IMR-90 (cell line): ENCODE data around the gene APCDD1L. TPM values are rescaled to one million over a fixed set of nuclear protein-coding genes. Genes with fewer than 3 reads are reported as not detected.

Experiments used
- ATAC-seq: fragments of 200-7000 bp; cut with Tn5 transposase; 2 replicates; pipeline ENCODE4 v1.9.1; 2020; ENCODE audit warnings: low read depth, mild to moderate bottlenecking, moderate library complexity
- BruUV-seq: library from RNA; stranded (reverse); fragments of 400-500 nt; replicated peaks from 2 replicates; lab custom pipeline; 2021; lab: Mats Ljungman, UMichigan
- CTCF ChIA-PET: fragments of 300-600 bp; formaldehyde crosslinking; extraction: SDS; loops from one replicate; lab custom pipeline; 2021; ENCODE audit warnings: antibody characterized with exemption; lab: Yijun Ruan, JAX
- POLR2A ChIA-PET: fragments of 300-600 bp; sonication (Branson Sonifier 250); formaldehyde crosslinking; loops from one replicate; lab custom pipeline; 2022; ENCODE audit warnings: antibody characterized with exemption; ENCODE audit not compliant: unreplicated experiment; lab: Charles Lee
- DNase-seq: peaks from one replicate; pipeline ENCODE4 v3.0.0; 2013
- H2AFZ ChIP-seq: replicated peaks from 2 replicates; pipeline ENCODE3; 2013; ENCODE audit warnings: low read length, mild to moderate bottlenecking; ENCODE audit not compliant: poor library complexity
- H2AK5ac ChIP-seq: 2 replicates; pipeline ENCODE4 v1.6.1; 2013; ENCODE audit warnings: low read depth, low read length, inconsistent platforms
- H2AK9ac ChIP-seq: replicated peaks from 2 replicates; pipeline ENCODE3; 2013; ENCODE audit warnings: mild to moderate bottlenecking, low read depth, low read length, moderate library complexity; ENCODE audit not compliant: poor library complexity
- H2BK120ac ChIP-seq: 2 replicates; pipeline ENCODE4 v1.6.1; 2013; ENCODE audit warnings: low read depth, low read length, inconsistent platforms
- H2BK15ac ChIP-seq: 3 replicates; pipeline ENCODE4 v1.6.1; 2013; ENCODE audit warnings: low read depth, low read length, inconsistent platforms
- H2BK20ac ChIP-seq: 2 replicates; pipeline ENCODE4 v1.6.1; 2013; ENCODE audit warnings: low read depth, mild to moderate bottlenecking, inconsistent platforms, low read length, moderate library complexity
- H2BK5ac ChIP-seq: 2 replicates; pipeline ENCODE4 v1.6.1; 2013; ENCODE audit warnings: mild to moderate bottlenecking, low read depth, low read length, inconsistent platforms; ENCODE audit not compliant: poor library complexity, severe bottlenecking
- H3K14ac ChIP-seq: replicated peaks from 2 replicates; pipeline ENCODE4 v1.6.1; 2013; ENCODE audit warnings: low read depth, low read length, inconsistent platforms
- H3K18ac ChIP-seq: 2 replicates; pipeline ENCODE4 v1.6.1; 2013; ENCODE audit warnings: low read depth, low read length, control low read depth
- H3K23ac ChIP-seq: 2 replicates; pipeline ENCODE4 v1.6.1; 2013; ENCODE audit warnings: low read depth, low read length, inconsistent platforms
- H3K27ac ChIP-seq: 2 replicates; pipeline ENCODE4 v1.5.1; 2013; ENCODE audit warnings: mild to moderate bottlenecking, control low read depth, low read length; ENCODE audit not compliant: insufficient read depth
- H3K27me3 ChIP-seq: 2 replicates; pipeline ENCODE4 v1.6.1; 2013; ENCODE audit warnings: low read length; ENCODE audit not compliant: control insufficient read depth, insufficient read depth
- H3K36me3 ChIP-seq: 2 replicates; pipeline ENCODE4 v1.6.1; 2013; ENCODE audit warnings: low read length, mixed read lengths; ENCODE audit not compliant: control insufficient read depth, insufficient read depth
- H3K4ac ChIP-seq: 2 replicates; pipeline ENCODE4 v1.6.1; 2013; ENCODE audit warnings: low read depth, low read length, inconsistent platforms
- H3K4me1 ChIP-seq: 2 replicates; pipeline ENCODE4 v1.6.1; 2013; ENCODE audit warnings: low read length, mixed read lengths; ENCODE audit not compliant: control insufficient read depth, insufficient read depth
- H3K4me2 ChIP-seq: 2 replicates; pipeline ENCODE4 v1.6.1; 2013; ENCODE audit warnings: low read depth, mild to moderate bottlenecking, control low read depth, low read length, moderate library complexity
- H3K4me3 ChIP-seq: 2 replicates; pipeline ENCODE4 v1.5.1; 2013; ENCODE audit warnings: low read depth, mild to moderate bottlenecking, control low read depth, low read length, moderate library complexity; ENCODE audit not compliant: insufficient read depth
- H3K56ac ChIP-seq: 2 replicates; pipeline ENCODE4 v1.6.1; 2013; ENCODE audit warnings: low read length, inconsistent platforms; ENCODE audit not compliant: insufficient read depth; ENCODE audit errors: extremely low read depth
- H3K79me1 ChIP-seq, 2 experiments: 2 replicates each; pipeline ENCODE4 v1.6.1; 2013; ENCODE audit warnings: low read length in 2 of 2, inconsistent platforms in 1 of 2, low read depth in 1 of 2
- H3K9ac ChIP-seq: 2 replicates; pipeline ENCODE4 v1.6.1; 2013; ENCODE audit warnings: low read depth, low read length, control low read depth
- H3K9me1 ChIP-seq: 2 replicates; pipeline ENCODE4 v1.6.1; 2013; ENCODE audit warnings: low read length, inconsistent platforms; ENCODE audit not compliant: insufficient read depth
- H3K9me3 ChIP-seq: 2 replicates; pipeline ENCODE4 v1.6.1; 2013; ENCODE audit warnings: low read length; ENCODE audit not compliant: control insufficient read depth, insufficient read depth
- H4K20me1 ChIP-seq: 2 replicates; pipeline ENCODE4 v1.6.1; 2013; ENCODE audit warnings: low read length, inconsistent platforms; ENCODE audit not compliant: insufficient read depth
- H4K5ac ChIP-seq: 2 replicates; pipeline ENCODE4 v1.6.1; 2013; ENCODE audit warnings: mild to moderate bottlenecking, low read depth, low read length, control low read depth
- H4K8ac ChIP-seq, 2 experiments: 2 replicates each; pipeline ENCODE4 v1.6.1; 2013; ENCODE audit warnings: low read depth in 2 of 2, low read length in 2 of 2, control low read depth in 1 of 2, inconsistent platforms in 1 of 2
- H4K91ac ChIP-seq: 2 replicates; pipeline ENCODE4 v1.6.1; 2013; ENCODE audit warnings: low read depth, low read length, inconsistent platforms; ENCODE audit not compliant: insufficient read depth
- CEBPB ChIP-seq: IDR thresholded peaks from 2 replicates; pipeline ENCODE4 v1.6.1; 2012; ENCODE audit warnings: low read depth, low read length, improper control_type of control experiment
- CHD1 ChIP-seq: IDR thresholded peaks from 2 replicates; pipeline ENCODE4 v1.6.1; 2012; ENCODE audit warnings: low read depth, low read length, improper control_type of control experiment
- FOS ChIP-seq: fragments of 150-350 bp; IDR thresholded peaks from 2 replicates; pipeline ENCODE4 v1.6.1; 2016; ENCODE audit warnings: low read depth, low read length
- MAFK ChIP-seq: IDR thresholded peaks from 2 replicates; pipeline ENCODE4 v1.6.1; 2012; ENCODE audit warnings: low read depth, low read length, improper control_type of control experiment
- MXI1 ChIP-seq: IDR thresholded peaks from 2 replicates; pipeline ENCODE4 v1.6.1; 2012; ENCODE audit warnings: low read depth, mild to moderate bottlenecking, low read length, moderate library complexity, borderline replicate concordance
- POLR2A ChIP-seq: IDR thresholded peaks from 2 replicates; pipeline ENCODE4 v1.6.1; 2012; ENCODE audit warnings: mild to moderate bottlenecking, low read depth, low read length
- RAD21 ChIP-seq: IDR thresholded peaks from 2 replicates; pipeline ENCODE4 v1.6.1; 2012; ENCODE audit warnings: low read length, improper control_type of control experiment
- RCOR1 ChIP-seq: IDR thresholded peaks from 2 replicates; pipeline ENCODE4 v1.6.1; 2012; ENCODE audit warnings: mild to moderate bottlenecking, low read length, improper control_type of control experiment; ENCODE audit not compliant: insufficient replicate concordance
- SMC3 ChIP-seq: fragments of 150-350 bp; IDR thresholded peaks from 2 replicates; pipeline ENCODE4 v1.6.1; 2016; ENCODE audit warnings: low read depth, mild to moderate bottlenecking, antibody characterized with exemption, low read length, moderate library complexity
- WGBS, 2 experiments: methylation state at CpG; one replicate each; pipeline versions ENCODE4 v1.1.5 to v1.1.7; 2013; ENCODE audit warnings: missing lambda C conversion rate in 2 of 2; ENCODE audit not compliant: insufficient read length in 1 of 2; ENCODE audit errors: extremely low coverage in 2 of 2; 5-methylcytosine and 5-hydroxymethylcytosine counted together
- dilution Hi-C: fragments of 300-500 bp; cut with HindIII; formaldehyde crosslinking; loops from one replicate; pipeline ENCODE4 v1.14.3; 2018; ENCODE audit warnings: low sequenced_read_pairs; ENCODE audit not compliant: unreplicated experiment
- in situ Hi-C: fragments of 300-500 bp; cut with MboI; formaldehyde crosslinking; loops from 3 replicates; pipeline ENCODE4 v1.14.3; 2019; ENCODE audit warnings: low sequenced_read_pairs, inconsistent platforms, mixed read lengths
- intact Hi-C: fragments of 100-400 bp; cut with micrococcal nuclease; formaldehyde crosslinking; loops from 2 replicates; pipeline ENCODE4 v1.10.0; 2022
- polyA plus RNA-seq, 3 experiments: library from polyadenylated mRNA; depleted of rRNA; stranded (reverse); fragments of >200 nt; gene quantifications; 2 replicates each; pipeline ENCODE4 v1.2.3, GENCODE V29; 2012; ENCODE audit warnings: low replicate concordance in 1 of 3
- total RNA-seq: library from RNA; depleted of rRNA; stranded (reverse); fragments of >200 nt; gene quantifications from 2 replicates; pipeline ENCODE4 v1.2.3, GENCODE V29; 2012
- TF ChIP-seq, protein P1 (sequence below): fragments of 150-350 bp; IDR thresholded peaks from 2 replicates; pipeline ENCODE4 v1.6.1; 2016; ENCODE audit warnings: low read depth, mild to moderate bottlenecking, low read length, moderate library complexity, borderline replicate concordance
- TF ChIP-seq, protein P2 (sequence below): conservative IDR thresholded peaks from 2 replicates; pipeline ENCODE4 v1.5.1; 2012; ENCODE audit warnings: mild to moderate bottlenecking, low read depth, low read length, improper control_type of control experiment

The APCDD1L gene
- total and polyA plus RNA-seq, 2 of the 4 experiments (the other 2 are of a cell fraction), result 2.5 to 18.3 TPM

DNA sequence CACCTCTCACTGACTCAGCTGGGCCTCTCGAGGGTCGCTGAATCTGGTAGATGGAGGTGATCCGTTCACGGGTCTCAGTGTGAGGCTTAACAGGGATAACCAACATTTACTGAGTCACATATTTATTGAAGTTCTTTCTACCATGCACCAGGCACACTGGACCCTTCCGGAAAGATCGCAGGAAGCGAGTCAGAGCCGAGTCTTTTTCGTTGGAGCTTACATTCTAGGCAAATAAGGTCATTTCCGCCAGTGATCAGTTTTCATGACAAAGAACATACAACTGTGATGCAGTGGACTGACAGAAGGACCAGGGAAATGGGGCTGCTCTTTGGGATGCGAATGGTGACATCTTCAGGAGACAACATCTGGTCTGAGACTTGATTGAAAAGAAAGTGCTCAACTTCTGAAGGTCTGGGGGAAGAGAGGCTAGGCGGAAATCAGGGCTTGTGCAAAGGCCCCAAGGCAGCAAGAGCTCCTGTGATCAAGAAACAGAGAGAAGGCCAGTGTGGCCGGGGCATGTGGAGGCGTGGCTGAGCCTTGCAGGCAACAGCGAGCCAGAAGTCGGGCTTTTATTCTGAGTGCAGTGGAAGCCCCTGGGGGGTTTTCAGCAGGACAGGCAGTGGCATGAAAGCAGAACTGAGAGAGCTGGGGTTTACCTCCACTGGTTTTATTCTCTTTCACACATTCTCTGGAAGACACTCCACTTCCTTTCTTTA lies 56.7 kb downstream of the APCDD1L start:
- no peak overlapping the region for H3K4me2 ChIP-seq
- H4K20me1 ChIP-seq, result no peaks in the 10 kb centered on the region
- ATAC-seq (no peak), DNase-seq (peak; percentile 76)
- no peak overlapping the region for H4K91ac ChIP-seq
- H3K27me3 ChIP-seq, result no peaks in the 10 kb centered on the region
- no peak overlapping the region for H3K18ac ChIP-seq
- ChIA-PET POLR2A (interaction anchor here (0.6 kb wide), 1 partner anchor 233 kb away, joined by 14 read pairs; no protein-coding TSS in a partner anchor), CTCF (no interaction called here)
- peaks cover 0 to 14% of the 10 kb centered on the region in 2 experiments; a peak in 1 of 4 replicates for H3K79me1 ChIP-seq
- H3K14ac ChIP-seq, result no peak overlapping the region
- H3K56ac ChIP-seq, result no peak overlapping the region
- intact Hi-C loops (no loop called here), in situ Hi-C loops (no loop called here), dilution Hi-C loops (no loop called here)
- no peak overlapping the region for H2AFZ ChIP-seq
- H2AK5ac ChIP-seq, result 0 out of 2 replicates have a peak overlapping the region, but pooled peaks have one; percentile 16
- no peak overlapping the region for H2AK9ac ChIP-seq
- H4K8ac ChIP-seq, result peak overlapping the region in 1 of 2 experiments; percentile 30; a peak in 1 of 4 replicates
- no peak overlapping the region for H3K4ac ChIP-seq
- WGBS, 2 experiments, result 83% methylated on average over 8 of the region's 16 CpGs; no CpG with 5 or more reads in 1 of the 2 experiments
- no peak overlapping the region for H3K4me3 ChIP-seq
- 0 out of 2 replicates have a peak, but pooled peaks cover 1% of the 10 kb centered on the region for H3K4me1 ChIP-seq
- H2BK15ac ChIP-seq, result no peak overlapping the region
- no peak overlapping the region; the same call in 1 of the 2 replicates for H3K27ac ChIP-seq
- no peak overlapping the region for H2BK120ac ChIP-seq
- no peak overlapping the region for H3K9ac ChIP-seq
- H3K9me1 ChIP-seq, result 0 out of 2 replicates have a peak, but pooled peaks cover 5% of the 10 kb centered on the region
- H3K36me3 ChIP-seq, result peaks cover 2% of the 10 kb centered on the region
- H2BK20ac ChIP-seq, result no peak overlapping the region
- H3K9me3 ChIP-seq, result 0 out of 2 replicates have a peak, but pooled peaks cover 2% of the 10 kb centered on the region
- H4K5ac ChIP-seq, result no peak overlapping the region
- TF ChIP-seq CEBPB, result no peak
- TF ChIP-seq RAD21, result no peak
- TF ChIP-seq MAFK, result no peak
- TF ChIP-seq, protein P1, sequence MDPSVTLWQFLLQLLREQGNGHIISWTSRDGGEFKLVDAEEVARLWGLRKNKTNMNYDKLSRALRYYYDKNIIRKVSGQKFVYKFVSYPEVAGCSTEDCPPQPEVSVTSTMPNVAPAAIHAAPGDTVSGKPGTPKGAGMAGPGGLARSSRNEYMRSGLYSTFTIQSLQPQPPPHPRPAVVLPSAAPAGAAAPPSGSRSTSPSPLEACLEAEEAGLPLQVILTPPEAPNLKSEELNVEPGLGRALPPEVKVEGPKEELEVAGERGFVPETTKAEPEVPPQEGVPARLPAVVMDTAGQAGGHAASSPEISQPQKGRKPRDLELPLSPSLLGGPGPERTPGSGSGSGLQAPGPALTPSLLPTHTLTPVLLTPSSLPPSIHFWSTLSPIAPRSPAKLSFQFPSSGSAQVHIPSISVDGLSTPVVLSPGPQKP, result no peak
- no peak for TF ChIP-seq CHD1
- TF ChIP-seq POLR2A, result no peak
- TF ChIP-seq, protein P2, sequence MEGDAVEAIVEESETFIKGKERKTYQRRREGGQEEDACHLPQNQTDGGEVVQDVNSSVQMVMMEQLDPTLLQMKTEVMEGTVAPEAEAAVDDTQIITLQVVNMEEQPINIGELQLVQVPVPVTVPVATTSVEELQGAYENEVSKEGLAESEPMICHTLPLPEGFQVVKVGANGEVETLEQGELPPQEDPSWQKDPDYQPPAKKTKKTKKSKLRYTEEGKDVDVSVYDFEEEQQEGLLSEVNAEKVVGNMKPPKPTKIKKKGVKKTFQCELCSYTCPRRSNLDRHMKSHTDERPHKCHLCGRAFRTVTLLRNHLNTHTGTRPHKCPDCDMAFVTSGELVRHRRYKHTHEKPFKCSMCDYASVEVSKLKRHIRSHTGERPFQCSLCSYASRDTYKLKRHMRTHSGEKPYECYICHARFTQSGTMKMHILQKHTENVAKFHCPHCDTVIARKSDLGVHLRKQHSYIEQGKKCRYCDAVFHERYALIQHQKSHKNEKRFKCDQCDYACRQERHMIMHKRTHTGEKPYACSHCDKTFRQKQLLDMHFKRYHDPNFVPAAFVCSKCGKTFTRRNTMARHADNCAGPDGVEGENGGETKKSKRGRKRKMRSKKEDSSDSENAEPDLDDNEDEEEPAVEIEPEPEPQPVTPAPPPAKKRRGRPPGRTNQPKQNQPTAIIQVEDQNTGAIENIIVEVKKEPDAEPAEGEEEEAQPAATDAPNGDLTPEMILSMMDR, result no peak
- no peak for TF ChIP-seq FOS
- TF ChIP-seq RCOR1, result no peak
- TF ChIP-seq MXI1, result no peak
- no peak for TF ChIP-seq SMC3
- H2BK5ac ChIP-seq, result no peak overlapping the region
- H3K23ac ChIP-seq, result no peak overlapping the region
- BruUV-seq, result no TSS peak
